ENCODE results near the gene DPH6.
"Not testable (repeated sequence)": the region's sequence is repeated elsewhere in the genome, so short reads cannot be mapped to it uniquely, and the experiment has no call there.

DPH6 gene, protein sequence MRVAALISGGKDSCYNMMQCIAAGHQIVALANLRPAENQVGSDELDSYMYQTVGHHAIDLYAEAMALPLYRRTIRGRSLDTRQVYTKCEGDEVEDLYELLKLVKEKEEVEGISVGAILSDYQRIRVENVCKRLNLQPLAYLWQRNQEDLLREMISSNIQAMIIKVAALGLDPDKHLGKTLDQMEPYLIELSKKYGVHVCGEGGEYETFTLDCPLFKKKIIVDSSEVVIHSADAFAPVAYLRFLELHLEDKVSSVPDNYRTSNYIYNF

DNA sequence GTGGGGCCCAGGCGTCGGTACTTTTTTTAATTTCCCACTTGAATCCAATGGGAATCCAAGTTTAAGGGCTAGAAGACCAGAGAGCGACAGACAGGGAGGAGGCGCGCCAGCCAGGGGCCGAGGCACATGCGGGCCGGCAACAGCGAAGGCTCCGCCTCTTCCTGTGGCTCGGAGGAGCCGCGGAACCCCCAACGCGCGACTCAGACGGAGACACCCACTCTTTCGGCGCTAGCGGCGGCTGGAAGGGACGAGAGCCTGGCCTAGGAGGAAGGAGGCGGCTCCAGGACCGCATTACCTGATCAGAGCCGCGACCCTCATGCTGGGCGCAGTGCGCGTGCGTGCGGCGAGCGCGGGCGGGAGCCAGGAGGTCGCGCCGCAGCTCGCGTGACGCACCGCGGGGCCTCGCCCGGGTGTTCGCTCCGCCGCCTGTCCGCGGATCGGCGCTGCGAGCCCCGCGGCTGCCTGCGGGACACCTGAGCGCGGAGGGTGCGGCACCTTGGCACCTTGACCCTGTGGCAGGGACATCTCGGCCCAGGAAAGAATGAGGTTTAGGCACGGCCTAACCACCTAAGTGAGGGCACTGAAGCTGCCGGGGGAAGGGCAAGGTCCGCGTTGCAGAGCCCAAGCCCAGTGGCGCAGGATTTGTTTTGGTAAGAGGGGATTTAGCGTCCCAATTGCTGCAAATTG, at the start of gene DPH6:
DPH6 (minus strand) TSS at position 342 of the 687 bp plus-strand sequence; CDS start at position 318, 24 bp downstream.
- no peak for DNase-seq

DNA sequence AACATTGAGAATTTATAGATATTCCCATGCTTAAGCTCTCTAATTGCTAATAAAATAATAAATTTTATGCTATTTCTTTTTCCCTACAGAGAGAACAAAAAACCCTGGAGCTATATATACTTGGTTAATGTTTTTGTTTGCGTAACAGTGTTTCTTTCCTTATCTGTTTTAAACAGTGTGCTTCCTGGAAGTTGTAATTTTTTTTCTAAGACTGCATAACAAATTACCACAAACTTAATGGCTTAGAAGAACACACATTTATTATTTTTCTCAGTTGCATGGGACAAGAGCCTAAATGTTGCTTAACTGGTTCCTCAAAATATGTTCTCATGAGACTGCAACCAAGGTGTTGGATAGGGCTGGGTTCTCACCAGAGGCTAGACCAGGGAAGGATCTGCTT, 49.7 kb upstream of the DPH6 start:
- DNase-seq: no peak

DNA sequence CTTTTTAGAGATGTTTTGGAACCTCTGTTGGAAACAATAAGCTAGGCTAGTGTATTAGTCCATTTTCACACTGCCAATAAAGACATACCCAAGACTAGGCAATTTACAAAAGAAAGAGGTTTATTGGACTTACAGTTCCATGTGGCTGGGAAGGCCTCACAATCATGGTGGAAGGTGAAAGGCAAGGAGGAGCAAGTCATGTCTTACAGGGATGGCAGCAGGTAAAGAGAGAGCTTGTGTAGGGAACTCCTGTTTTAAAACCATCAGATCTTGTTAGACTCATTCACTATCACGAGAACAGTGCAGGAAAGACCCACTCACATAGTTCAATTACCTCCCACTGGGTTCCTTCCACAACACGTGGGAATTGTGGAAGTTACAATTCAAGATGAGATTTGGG, 46.0 kb upstream of the DPH6 start:
- not testable (repeated sequence) for DNase-seq

DNA sequence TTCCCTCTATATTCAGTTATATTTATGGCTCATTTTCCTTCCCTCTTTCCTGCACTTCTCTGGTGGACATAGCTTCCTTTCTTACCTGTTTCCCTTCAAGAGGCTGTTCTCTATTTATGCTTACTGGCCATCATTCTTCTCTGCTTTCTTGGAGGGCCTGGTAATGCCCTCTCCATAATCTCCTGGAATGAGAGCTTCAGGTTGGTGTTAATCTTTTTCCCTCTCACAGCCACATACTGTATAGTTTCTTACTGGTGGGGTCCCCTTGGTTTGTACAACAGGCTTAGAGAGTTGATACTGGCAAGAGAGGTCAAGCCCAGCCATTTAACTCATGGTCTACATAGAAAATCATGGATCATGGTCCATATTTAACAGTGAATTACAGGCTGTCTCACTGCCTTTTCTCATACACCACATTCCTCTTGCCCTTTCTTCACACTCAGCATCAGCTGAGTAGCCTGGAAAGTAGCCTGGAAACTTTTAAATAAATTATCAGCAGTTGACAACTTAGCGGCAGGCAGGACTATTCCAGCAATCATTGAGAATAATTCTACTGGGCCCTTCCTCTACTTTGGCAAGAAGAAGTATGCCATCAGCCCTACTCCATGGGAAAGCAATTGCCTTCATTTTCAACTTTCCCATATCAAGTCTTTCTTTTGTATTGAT, 38.0 kb upstream of the DPH6 start:
- DNase-seq: no peak

DNA sequence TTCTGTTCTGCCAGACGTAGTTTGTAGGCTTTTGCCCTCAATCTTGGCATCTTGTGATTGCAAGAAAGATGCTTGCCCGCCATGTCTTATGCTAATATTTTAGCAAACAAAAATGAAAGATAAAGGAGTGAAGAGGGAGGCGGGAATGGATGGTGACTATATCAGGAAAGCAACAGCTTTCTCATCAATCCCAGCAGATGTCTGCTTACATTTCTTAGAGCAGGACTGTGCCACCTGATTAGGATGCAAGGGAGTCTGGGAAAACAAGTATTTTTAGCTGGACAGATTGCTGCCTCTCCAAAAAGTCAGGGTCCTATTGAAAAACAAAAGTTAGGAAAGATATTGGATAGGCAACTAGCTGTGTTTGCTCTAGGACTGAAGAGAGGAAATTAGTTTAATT, 34.6 kb upstream of the DPH6 start:
- no peak for DNase-seq

DNA sequence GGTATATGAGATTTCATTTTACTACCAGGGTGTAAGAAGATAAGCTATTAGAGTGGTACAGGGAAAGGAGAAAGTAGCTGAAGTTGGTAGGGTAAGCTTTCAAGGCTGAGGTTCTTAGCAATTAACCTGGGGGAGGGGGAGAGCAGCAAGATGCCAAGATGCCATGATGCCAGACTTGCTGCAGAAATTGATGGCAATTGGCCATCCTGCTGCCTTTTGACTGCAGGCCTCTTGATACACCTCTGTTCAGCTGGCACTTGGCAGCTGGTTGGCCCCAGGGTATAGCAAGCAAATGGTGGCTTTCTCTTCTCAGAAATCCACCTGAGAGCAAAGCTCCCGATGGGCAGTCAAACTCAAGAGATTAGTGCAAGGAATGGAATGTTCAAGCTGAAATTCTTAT, 21.4 kb upstream of the DPH6 start:
- no peak for DNase-seq

DNA sequence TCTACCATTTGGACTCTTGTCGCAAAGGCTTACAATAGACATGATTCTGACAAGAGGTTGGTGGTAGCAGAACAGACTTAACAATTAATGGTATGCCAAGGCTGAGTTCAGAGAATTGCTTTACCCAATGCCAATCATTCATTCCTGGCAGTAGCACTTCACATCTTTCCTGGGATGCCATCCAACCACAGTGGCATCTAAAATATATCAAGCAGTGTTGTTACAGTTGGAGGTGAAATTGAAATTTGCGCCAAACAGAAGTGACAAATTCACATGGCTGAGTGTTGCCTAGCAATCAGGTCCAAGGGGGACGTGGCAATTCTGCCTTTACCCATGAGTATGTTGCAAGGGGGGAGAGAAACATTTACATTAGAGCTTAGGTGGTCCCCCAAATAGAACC, 21.0 kb upstream of the DPH6 start:
- no peak for DNase-seq

DNA sequence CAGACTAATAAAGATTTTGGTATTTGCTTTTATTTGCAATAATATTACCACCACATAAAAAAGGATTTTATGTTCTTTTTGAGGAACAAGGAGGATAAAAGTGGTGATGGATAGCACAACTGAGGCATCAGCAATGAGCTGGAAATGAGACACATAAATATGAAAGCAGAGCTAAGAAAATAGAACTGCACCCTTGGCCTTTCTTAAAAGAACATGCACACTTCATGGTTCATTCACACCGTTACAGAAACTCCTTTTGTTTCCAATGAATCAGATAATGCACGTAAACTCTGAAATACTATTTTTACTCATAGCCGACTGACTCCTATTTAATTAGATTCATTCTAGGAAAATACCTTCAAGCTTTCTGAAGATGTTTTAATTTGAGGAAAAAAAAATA, 19.9 kb upstream of the DPH6 start:
- no peak for DNase-seq

DNA sequence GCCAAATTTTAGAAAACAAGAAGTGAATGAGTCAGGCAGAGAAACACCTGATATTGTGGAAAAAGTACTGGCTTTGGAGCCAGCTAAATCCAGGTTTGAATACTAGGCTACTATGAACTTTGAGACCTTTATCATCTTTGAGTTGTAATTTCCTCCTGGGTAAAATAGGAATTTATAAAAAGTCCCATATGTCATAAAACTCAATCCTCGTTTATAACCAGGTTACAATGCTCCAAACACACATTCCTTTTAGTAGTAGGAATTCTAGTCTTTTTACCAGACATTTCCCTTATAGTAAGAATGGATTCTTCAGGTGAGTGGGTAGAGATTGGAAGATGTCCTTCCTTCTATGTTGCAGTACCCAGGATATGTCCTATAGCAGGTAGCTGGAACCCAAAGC, 16.7 kb upstream of the DPH6 start:
- no peak for DNase-seq

DNA sequence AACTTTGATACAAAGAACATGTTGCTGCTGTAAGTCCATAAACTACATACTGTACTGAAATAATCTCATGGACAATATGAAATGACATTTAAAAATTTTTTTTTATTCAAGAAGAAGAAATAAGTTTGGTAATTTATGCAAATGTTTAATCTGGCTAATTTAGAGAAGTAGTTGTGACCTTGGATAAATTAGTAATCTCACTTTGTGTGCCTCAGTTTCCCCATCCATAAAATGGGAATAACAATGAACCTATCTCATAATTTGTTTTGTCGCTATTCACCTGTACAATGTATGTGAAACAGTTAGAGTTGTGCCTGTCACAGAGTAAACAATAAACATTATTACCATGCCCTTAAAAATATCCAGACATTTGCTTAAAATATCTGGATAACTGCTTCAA, 15.3 kb upstream of the DPH6 start:
- no peak for DNase-seq

DNA sequence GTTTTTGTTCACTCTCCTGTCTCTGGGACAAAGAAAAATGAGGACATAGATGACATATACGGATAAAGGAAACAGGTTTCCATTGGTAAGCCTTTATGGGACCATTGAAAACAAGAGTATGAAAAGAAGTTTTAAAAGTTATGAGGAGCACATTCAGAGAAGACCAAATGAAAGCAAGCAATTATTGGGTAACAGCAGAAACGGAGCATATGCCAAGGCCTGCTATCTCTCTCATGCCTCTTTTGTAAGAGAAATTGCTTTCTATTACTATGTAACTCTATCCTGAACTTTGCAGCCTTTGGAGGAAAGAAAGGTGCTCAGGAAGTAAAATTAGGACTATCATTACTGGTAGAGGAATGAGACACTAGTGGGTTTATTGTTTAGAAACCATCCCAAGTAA, 14.9 kb upstream of the DPH6 start:
- no peak for DNase-seq

DNA sequence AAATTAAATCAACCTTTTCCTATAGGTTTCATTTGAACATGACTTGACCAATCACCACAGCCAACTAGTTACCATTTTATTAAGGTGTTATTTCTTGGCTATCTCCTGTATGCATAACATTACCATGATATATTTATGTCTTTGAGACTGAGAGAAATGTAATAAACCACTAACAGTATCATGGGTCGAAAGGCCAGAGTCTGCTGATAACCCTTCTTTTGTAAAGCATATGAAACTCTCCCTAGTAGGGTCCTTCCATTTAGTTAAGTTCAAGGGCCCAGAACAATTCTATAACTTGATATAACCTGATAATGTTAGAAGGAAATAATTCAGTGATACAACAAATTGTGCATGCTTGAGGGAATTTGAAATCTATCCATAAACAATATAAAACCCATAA, 14.3 kb upstream of the DPH6 start:
- no peak for DNase-seq

DNA sequence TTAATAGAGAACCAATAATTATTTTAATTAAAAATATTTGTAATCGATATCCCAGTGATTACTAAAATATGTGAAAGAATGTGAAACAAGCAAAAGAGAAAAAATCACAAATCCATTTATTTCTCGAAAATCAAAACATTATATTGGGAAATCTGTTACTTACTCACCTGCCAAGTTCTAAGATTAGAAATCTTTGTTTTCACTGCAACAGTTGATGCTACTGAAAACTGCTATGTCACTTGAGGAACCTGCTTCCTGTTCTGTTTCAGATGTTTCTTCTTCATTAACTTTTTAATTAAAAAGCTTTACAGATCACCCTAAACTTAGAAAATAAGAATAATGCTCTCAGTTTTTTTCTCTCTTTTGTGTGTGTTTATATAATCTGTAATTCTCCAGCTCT, 13.7 kb upstream of the DPH6 start:
- no peak for DNase-seq

DNA sequence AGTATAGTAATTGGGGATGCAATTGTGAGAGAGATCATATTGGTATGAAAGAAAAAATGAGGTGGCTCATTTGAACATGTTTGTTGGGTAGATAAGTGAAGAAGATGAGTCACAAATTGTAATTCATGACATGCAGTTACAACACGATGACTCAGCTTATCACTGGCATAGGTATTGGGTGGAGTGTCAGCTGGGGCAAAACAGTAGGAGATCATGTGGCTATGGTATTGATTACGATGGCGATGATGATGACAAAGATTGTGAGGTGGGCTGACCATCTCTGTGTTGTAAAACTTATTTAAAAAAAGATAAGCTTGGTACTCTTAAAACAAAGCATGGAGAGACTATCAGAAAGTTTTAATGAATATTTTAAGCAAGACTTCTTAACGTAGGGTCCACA, 11.6 kb upstream of the DPH6 start:
- no peak for DNase-seq

DNA sequence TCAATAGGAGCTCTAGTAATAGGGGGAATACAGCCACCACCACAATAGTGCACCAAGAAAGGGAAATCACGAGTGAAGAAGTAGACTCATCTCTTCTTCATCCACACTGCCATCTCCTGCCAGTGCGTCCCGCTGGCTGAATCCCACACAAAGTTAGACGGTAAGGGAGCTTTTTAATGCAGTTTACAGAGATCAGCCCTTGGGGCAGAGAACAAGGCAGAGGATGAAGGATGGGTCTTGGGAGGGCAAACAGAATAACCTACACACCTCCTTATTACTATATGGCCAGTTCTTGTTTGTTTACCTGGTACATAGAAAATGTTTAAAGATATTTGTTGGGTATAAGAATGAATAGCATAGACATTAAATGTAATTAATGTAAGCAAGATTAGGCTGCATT, 11.0 kb upstream of the DPH6 start:
- no peak for DNase-seq

DNA sequence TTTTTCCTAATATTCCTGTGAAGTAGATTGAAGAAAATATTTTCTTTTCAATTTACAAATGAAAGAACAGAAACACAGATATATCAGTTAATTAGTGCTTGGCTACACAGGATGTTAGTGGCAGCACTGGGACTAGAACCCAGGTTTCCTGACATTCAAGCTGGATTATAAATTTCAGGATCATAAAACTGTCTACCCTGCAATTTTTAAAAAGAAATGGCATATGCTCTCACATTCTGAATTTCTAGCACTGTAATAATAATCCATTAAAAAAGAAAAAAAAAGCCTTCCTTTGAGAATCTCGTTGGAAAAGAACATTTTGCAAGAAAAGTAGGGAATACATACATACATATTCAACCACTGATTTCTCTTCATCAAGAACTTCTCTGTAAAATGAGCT, 9.3 kb upstream of the DPH6 start:
- DNase-seq: no peak

DNA sequence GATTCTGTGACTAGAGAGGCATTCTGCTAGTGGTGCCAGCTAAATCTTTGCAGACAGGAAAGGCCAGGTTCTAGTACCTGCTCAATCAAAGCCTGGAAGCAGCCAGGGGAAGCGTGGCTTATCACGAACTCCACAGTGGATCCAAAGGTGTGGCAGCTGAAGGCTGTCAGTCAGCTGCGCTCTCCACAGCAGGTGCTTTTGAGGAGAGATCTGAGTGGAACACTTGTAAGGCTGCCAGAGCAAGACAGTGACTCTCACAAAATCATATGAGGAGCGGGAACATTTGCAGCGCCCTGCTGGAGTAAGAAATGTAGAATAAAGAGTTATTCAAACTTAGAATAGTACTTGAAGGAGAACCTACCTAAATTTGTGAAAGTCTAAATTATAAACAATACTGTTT, 5.0 kb upstream of the DPH6 start:
- no peak for DNase-seq

DNA sequence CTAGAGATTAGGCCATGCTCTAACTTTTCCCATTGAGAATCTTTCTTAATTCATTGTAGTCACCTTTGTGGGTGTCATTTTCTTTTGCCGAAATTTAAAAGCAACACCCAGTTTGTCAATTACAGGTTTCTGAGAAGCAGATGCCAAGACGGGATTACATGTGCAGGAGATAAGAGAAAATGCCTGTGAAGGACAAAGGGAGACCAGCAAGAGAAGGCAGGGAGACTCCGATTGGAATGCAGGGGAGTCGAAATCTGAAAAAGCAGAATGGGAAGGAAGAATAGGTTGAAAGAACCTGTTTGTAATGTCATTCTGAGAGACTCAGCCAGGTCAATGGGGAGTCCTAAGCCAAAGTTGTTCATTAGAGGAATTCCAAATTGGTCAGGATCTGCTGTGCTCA, 3.6 kb upstream of the DPH6 start:
- no peak for DNase-seq

DNA sequence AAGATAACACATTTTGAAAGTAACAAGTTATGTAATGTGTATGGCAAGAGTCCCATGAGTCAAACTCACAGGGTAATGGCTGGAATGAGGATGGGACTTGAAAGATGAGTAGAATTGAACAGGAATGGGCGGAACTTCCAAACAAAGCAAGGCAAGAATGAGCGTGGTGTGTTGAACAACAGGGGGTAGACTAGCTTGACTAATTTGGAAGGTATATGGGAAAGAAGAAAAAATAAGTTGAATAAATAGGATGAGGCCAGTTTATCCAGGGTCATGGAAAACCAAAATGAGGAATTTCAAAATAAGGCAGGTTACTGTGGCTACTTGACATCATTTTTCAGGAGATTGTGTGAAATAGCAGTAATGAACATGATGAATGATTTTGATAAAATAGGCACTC, 2.5 kb upstream of the DPH6 start:
- DNase-seq: no peak

DNA sequence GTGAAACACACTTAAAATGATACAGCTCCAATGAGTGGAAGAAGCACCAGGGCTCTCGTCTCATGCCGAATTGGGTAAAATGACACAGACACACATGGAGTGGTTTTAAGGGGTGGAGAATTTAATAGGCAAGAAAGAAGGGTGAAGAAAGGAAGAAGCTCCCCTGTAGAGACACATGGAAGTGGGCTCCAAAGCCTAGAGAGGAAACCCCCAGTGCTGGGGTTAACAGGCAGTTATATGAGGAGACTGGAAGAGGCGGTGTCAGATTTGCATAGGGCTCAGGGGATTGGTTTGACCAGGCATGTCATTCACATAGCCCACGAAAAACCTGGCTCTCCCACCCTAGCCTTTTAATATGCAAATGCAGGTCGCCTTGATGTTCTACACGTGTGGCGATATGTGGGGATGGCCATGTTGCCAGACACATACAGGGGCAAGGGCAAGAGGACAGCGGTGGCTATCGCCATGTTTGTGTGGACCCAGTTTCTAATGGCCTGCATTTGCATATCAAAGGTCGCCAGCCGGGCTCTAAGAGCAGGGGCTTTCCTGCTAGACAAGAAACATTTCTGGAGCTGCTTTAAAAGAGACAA, 1.9 kb upstream of the DPH6 start:
- DNase-seq: no peak

DNA sequence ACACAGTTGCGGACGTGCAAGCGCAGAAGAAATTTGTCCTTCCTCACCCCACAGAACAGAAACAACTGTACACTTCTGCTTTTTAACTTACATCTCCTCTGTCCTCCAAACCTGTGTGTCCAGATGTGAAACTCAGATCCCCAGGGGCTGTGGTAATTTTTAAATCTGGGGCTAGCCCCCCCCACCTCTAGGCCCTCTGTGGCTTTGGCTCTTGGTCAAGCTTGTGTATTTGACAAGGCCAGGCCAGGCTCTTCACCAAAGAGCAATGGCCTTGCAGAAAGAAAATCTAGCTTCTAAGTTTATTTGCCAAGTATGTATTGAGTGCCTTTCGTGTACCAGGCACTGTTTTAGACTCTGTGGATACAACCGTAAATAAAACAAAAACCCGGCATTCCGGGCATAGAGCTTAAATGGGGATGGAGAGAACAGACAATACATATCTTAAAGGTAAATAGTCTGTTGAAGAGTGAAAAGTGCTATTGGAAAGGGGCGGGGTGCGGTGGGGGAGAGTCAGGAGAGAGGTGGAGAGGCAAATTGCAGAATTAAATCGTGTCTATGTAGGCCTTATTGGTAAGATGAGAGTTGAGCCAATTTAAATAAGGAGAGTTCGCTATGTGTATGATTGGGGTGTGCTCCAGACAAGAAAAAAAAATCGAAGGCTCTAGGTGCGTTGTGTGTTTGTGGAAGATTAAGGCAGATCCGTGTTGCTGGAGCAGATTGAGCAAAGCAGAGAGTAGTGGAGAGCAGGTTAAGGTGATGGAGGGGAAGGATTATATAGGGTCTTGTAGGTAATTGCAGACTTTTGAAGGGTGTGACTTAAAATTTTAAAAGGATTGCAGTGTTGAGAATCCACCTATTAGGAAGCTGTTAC, 781 bp upstream of the DPH6 start:
- no peak for DNase-seq

DNA sequence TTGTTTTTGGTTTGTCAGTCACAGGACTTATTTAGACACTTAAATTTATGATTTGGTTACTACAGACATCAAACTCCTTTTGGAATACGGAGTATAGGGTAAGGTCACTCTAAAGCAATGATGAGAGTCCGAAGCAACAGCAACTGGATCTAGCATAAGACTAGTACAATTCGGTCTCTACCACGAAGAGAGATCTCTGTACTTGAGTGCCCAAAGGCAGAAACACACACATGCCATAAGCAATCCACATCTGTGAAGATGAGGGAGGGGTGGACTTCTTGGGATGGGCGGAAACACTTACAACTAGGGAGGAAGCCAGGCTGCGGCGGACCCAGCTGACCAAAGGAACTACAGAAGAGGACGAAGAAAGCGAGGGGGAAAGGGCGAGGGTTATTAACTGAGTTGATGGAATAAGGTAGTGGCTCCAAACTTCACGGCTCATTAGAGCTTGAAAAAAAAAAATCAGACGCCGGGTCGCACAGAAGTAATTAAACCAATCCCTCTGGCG, 595 bp downstream of the DPH6 start:
- no peak for DNase-seq

DNA sequence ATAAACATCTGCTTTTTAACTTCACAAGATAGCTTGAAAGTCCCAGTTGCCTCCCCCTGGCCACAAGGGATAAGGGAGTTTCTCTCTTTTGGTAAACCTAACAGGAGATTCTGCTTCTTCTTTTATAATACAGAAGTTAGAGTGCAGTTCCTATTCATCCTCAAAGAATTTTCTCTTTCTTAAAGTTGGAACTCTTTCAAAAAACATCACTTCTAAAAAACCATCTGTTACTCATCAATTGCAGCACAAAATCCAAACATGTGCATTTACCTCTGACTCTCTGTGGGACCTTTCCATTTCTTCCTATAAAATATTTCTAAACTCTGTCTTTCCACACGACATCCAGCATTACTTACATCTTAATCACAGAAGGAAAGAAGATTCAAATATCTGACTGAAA, 5.1 kb downstream of the DPH6 start:
- DNase-seq: no peak
